Mammary epithelial cell (primary cell): ENCODE measurements around the gene TMEM63A.

Source experiments
- EZH2 ChIP-seq: IDR thresholded peaks from 2 replicates; pipeline ENCODE4 v1.6.1; 2012; ENCODE audit warnings: low read length, inconsistent platforms, borderline replicate concordance
- TF ChIP-seq, protein P1 (sequence below), 2 donors: IDR thresholded peaks in 1 of 2; conservative IDR thresholded peaks in 1 of 2; 2 replicates each; pipeline ENCODE4 v1.5.1; 2011 to 2012; ENCODE audit warnings: inconsistent platforms in 2 of 2, low read length in 2 of 2, mild to moderate bottlenecking in 2 of 2, control low read depth in 1 of 2, low read depth in 1 of 2; ENCODE audit not compliant: insufficient read depth in 1 of 2; ENCODE audit errors: extremely low read depth in 1 of 2

DNA sequence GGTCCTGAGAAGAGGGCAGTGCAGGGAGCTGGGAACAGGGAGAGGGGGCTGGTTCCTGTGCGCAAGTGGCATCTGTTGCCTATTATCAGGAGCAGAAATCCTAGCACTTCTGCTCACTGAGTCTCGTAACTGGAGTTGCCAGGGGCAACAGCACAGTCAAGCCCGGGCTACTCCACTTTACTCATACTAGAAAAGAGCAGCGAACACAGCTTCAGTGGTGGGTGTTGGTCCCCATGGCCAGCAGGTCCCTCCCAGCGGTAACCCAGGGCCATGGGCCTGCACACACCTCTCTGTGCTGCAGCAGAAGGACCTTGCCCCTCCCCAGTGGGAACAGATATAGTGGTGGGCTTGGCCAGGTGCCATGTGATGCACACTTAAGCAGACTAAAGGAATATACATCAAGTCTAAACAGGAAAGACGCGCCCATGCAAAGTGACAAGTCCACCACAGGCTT lies 33.4 kb upstream of the TMEM63A start:
- TF ChIP-seq, protein P1, sequence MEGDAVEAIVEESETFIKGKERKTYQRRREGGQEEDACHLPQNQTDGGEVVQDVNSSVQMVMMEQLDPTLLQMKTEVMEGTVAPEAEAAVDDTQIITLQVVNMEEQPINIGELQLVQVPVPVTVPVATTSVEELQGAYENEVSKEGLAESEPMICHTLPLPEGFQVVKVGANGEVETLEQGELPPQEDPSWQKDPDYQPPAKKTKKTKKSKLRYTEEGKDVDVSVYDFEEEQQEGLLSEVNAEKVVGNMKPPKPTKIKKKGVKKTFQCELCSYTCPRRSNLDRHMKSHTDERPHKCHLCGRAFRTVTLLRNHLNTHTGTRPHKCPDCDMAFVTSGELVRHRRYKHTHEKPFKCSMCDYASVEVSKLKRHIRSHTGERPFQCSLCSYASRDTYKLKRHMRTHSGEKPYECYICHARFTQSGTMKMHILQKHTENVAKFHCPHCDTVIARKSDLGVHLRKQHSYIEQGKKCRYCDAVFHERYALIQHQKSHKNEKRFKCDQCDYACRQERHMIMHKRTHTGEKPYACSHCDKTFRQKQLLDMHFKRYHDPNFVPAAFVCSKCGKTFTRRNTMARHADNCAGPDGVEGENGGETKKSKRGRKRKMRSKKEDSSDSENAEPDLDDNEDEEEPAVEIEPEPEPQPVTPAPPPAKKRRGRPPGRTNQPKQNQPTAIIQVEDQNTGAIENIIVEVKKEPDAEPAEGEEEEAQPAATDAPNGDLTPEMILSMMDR (conservative IDR thresholded peaks at IDR 0.05 in 1 of 2, IDR thresholded peaks at IDR 0.05 in 1 of 2; ENCODE audit: extremely low read depth in 1 of 2, insufficient read depth in 1 of 2, low read depth in 1 of 2, low read length in 2 of 2), result no peak
- TF ChIP-seq EZH2, result no peak
